Measurements from ENCODE around the gene KRTAP9-6.
"Not testable (repeated sequence)": the region's sequence is repeated elsewhere in the genome, so short reads cannot be mapped to it uniquely, and the experiment has no call there.

KRTAP9-6 gene, protein sequence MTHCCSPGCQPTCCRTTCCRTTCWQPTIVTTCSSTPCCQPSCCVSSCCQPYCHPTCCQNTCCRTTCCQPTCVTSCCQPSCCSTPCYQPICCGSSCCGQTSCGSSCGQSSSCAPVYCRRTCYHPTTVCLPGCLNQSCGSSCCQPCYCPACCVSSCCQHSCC

DNA sequence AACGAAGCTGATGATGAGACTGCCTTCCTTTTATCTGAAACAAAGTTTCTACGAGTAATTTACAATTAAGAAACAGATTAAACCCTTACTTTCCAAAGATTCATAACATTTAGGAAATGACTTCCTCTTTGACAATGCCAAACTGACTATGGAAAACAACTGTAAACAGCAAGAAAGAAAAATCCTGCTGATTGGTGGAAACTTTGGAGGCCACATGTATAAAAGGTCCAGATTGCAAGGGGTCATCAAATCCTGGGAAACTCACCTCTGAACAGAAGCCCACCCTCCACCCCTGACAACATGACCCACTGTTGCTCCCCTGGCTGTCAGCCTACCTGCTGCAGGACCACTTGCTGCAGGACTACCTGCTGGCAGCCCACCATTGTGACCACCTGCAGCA lies at the start of gene KRTAP9-6:
KRTAP9-6 (plus strand) TSS at position 301 of the 400 bp plus-strand sequence; CDS start at position 301, 0 bp downstream.
- DNase-seq = no peak

DNA sequence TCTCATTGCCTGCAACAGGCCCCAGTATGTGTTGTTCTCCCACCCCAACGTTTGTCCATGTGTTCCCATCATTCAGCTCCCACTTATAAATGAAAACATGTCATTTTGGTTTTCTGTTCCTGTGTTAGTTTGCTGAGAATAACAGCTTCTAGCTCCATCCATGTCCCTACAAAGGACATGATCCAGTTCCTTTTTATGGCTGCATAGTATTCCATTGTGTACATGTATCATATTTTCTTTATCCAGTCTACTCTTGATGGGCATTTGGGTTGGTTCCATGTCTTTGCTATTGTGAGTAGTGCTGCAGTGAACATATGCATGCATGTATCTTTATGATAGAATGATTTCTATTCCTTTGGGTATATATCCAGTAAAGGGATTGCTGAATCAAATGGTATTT lies 49.5 kb upstream of the KRTAP9-6 start:
- no peak for DNase-seq

DNA sequence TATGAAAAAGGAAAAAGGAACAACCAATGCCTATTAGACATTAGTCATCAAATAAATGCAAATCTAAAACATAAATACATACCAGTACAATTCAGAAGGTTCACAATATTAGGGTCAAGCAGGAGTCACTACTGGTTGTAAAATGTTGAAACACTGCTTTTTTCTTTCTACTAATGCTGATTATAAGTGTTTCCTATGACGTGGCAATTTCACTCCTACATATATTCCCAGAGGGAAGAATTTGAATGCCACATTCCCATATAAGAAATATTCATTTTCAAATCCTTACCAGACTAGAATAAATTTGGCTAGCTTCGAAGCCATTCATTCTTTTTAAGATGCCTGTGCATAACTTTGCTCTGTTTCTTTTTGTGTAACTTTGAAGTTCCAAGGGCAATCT lies 41.4 kb upstream of the KRTAP9-6 start:
- DNase-seq = no peak

DNA sequence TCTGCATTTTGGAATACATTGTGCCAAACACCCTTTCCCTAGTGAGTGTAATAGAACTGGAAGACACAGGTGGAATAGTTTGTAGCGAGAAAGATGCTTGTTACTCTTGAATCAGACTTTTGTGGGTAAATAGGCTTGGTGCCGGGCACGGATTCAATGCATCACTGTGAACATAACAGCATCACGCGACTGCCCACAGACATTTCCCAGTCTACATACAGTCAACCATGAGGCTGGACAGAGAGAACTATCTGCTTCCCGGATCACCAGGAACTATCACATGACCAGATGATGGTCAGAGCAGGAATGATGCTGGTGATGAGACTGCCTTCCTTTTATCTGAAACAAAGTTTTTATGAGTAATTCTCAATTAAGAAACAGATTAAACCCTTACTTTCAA lies 39.1 kb upstream of the KRTAP9-6 start:
- DNase-seq = no peak

DNA sequence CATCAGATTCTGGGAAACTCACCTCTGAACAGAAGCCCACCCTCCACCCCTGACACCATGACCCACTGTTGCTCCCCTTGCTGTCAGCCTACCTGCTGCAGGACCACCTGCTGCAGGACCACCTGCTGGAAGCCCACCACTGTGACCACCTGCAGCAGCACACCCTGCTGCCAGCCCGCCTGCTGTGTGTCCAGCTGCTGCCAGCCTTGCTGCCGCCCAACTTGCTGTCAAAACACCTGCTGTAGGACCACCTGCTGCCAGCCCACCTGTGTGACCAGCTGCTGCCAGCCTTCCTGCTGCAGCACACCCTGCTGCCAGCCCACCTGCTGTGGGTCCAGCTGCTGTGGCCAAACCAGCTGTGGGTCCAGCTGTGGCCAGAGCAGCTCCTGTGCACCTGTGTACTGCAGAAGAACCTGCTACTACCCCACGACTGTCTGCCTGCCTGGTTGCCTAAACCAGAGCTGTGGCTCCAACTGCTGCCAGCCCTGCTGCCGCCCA lies 38.5 kb upstream of the KRTAP9-6 start, which contains the start of gene KRTAP9-2:
KRTAP9-2 (plus strand) TSS at position 51 of the 498 bp plus-strand sequence; CDS start at position 58, 7 bp downstream.
- DNase-seq = not testable (repeated sequence)

DNA sequence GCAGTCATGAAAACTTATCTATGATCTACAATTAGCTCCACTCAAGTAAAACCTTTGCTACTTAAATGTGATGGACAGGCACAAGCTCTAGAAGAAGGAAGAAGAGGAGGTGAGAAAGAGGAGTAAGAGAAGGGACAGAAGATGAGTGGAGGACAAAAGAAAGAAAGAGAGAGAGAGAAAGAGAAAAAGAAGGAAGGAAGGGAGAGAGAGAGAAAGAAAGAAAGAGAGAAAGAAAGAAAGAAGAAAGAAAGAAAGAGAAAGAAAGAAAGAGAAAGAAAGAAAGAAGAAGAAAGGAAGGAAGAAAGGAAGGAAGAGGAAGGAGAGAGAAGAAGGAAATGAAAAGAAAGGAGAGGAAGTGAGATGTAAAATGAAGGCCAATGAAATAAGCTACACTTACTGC lies 35.1 kb upstream of the KRTAP9-6 start:
- no peak for DNase-seq

DNA sequence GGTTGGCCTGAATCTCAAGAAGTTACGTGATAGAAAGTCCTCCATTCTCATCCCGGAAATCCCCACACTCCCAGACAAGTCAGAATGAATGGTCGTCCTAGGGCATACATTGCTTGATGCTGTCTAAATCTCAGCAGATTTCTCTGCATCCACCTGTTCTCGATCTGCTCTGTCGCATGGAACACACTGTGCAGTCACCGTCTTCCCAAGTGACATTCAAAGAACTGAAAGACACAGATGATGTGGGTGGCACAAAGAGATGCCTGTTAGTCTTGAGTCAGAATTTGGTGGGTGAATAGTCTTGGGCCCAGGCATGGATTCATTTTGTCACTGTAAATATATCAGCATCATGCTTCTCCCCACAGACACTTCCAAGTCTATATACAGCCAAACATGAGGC lies 33.4 kb upstream of the KRTAP9-6 start:
- DNase-seq = no peak

DNA sequence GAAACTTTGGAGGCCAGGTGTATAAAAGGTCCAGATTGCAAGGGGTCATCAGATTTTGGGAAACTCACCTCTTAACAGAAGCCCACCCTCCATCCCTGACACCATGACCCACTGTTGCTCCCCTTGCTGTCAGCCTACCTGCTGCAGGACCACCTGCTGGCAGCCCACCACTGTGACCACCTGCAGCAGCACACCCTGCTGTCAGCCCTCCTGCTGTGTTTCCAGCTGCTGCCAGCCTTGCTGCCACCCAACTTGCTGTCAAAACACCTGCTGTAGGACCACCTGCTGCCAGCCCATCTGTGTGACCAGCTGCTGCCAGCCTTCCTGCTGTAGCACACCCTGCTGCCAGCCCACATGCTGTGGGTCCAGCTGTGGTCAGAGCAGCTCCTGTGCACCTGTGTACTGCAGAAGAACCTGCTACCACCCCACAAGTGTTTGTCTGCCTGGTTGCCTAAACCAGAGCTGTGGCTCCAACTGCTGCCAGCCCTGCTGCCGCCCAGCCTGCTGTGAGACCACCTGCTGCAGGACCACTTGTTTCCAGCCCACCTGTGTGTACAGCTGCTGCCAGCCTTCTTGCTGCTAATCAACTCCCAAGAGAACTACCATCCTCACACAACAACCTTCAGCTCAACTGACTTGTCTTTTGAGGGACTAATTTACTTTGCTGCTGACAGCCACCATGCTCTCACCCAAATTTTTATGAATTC lies 32.6 kb upstream of the KRTAP9-6 start, which contains the start of gene KRTAP9-3:
KRTAP9-3 (plus strand) TSS at position 51 of the 707 bp plus-strand sequence; CDS start at position 104, 53 bp downstream.
- DNase-seq = not testable (repeated sequence)

DNA sequence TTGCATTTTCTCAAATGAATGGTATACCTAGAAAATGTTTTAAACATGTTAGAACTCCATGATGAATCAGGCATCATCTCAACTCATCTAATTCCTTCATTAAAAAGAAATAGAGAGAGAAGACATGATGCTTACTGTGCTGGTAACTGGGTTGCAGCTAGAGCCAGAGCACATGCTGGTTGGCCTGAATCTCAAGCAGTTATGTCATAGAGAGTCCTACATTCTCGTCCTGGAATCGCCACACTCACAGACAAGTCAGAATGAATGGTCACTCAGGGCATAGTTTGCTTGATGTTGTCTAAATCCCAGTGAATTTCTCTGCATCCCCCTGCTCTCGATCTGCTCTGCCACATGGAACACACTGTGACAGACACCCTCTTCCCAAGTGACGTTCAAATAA lies 28.1 kb upstream of the KRTAP9-6 start:
- not testable (repeated sequence) for DNase-seq

DNA sequence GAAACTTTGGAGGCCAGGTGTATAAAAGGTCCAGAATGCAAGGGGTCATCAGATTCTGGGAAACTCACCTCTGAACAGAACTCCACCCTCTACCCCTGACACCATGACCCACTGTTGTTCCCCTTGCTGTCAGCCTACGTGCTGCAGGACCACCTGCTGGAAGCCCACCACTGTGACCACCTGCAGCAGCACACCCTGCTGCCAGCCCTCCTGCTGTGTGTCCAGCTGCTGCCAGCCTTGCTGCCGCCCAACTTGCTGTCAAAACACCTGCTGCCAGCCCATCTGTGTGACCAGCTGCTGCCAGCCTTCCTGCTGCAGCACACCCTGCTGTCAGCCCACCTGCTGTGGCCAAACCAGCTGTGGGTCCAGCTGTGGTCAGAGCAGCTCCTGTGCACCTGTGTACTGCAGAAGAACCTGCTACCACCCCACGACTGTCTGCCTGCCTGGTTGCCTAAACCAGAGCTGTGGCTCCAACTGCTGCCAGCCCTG lies 27.2 kb upstream of the KRTAP9-6 start, which contains the start of gene KRTAP9-8:
KRTAP9-8 (plus strand) TSS at position 51 of the 489 bp plus-strand sequence; CDS start at position 104, 53 bp downstream.
- DNase-seq = not testable (repeated sequence)

DNA sequence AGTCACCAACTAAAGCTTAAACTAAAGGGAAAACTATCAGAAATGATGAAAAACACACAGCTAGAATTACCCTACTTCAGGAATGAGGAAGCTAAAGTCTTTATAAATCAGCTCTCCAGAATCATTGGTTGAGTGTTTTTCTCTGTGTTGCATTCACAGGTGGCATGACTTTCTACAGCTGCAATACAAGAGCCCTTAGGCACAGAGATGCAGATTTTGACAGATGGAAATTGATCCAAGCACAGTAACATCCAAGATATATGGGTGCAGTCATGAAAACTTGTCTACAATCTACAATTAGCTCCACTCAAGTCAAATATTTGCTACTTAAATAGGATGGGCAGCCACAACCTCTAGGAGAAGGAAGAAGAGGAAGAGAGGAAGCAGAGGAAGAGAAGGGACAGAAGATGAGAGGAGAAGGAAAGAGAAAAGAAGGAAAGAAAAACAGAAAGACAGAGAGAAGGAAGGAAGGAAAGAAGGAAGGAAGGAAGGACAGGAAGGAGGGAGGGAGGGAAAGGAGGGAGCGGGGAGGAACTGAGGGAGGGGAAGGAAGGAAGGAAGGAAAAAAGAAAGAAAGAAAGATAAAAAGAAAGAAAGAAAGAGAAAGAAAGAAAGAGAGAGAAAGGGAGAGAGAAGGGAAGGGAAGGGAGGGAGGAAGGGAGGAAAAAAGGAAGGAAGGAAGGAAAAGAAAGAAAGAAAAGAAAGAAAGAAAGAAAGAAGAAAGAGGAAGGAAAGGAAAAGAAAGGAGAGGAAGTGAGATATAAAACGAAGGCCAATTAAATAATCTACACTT lies 18.0 kb upstream of the KRTAP9-6 start:
- DNase-seq = not testable (repeated sequence)

DNA sequence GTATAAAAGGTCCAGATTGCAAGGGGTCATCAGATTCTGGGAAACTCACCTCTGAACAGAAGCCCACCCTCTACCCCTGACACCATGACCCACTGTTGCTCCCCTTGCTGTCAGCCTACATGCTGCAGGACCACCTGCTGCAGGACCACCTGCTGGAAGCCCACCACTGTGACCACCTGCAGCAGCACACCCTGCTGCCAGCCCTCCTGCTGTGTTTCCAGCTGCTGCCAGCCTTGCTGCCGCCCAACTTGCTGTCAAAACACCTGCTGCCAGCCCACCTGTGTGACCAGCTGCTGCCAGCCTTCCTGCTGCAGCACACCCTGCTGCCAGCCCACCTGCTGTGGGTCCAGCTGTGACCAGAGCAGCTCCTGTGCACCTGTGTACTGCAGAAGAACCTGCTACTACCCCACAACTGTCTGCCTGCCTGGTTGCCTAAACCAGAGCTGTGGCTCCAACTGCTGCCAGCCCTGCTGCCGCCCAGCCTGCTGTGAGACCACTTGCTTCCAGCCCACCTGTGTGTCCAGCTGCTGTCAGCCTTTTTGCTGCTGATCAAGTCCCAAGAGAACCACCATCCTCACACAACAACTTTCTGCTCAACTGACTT lies 15.4 kb upstream of the KRTAP9-6 start, which contains the start of gene KRTAP9-4:
KRTAP9-4 (plus strand) TSS at position 51 of the 604 bp plus-strand sequence; CDS start at position 85, 34 bp downstream.
- DNase-seq = not testable (repeated sequence)

DNA sequence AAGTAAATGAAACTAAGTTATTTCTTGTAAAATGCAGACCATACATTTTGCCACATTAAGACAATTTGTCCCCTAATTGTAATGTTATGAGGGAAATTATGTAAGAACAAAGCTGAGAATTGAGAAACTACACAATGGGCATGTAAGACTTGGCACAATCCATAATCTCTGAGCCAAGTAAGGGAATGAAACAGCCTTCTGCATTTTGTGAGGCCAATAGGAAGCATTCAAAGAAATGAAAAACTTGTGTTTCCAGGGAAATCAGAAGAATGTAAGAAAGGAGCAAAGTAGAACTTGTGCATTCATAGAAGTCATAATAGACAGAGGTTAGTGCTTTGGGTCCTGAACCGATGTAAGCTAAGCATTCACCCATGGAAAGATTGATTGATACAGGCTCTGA lies 13.9 kb upstream of the KRTAP9-6 start:
- no peak for DNase-seq

DNA sequence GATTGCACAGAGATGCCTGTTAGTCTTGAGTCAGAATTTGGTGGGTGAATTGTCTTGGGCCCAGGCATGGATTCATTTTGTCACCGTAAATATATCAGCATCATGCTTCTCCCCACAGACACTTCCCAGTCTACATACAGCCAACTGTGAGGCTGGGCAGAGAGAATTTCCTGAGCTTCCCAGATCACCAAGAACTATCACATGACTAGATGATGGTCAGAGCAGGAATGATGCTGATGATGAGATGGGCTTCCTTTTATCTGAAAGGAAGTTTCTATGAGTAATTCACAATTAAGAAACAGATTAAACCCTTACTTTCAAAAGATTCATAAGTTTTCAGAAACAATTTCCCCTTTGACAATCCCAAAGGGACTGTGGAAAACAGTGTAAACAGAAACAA lies 10.3 kb upstream of the KRTAP9-6 start:
- DNase-seq = no peak

DNA sequence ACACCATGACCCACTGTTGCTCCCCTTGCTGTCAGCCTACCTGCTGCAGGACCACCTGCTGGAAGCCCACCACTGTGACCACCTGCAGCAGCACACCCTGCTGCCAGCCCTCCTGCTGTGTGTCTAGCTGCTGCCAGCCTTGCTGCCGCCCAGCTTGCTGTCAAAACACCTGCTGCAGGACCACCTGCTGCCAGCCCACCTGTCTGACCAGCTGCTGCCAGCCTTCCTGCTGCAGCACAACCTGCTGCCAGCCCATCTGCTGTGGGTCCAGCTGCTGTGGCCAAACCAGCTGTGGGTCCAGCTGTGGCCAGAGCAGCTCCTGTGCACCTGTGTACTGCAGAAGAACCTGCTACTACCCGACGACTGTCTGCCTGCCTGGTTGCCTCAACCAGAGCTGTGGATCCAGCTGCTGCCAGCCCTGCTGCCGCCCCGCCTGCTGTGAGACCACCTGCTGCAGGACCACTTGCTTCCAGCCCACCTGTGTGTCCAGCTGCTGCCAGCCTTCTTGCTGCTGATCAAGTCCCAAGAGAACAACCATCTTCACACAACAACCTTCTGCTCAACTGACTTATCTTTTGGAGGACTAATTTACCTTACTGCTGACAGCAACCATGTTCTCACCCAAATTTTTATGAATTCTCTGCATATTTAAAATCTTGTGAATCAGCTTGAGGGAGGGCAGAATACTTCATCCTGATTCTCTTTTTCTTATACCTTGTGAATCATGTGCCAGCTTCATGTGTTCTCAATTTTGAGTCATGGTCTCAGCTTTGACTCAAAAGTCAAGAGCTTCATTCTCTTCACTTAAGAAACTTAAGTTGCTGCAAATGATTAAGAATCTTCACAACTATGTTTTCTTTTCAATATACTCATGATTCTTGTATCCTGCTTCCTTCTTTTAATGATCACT lies 9.5 kb upstream of the KRTAP9-6 start, which contains the start of gene KRTAP9-9:
KRTAP9-9 (plus strand) TSS at position 4 of the 910 bp plus-strand sequence.
- DNase-seq = not testable (repeated sequence)

DNA sequence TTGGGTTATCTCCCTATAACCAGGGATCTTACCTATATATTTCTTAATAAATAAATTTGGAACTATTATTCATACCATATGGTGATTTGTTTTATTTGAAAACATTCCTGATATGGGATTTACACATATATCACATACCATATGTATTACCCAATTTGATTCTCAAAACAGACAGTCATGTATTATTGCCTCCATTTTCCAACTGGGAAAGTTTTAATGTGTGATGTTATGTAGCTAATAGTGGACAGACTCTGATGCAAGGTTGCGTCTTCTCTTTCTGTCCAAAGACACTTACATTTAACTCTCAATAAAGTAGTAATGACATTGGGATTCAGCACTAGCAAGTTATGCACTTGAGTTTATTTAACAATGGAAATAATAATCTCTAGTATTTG lies 8.9 kb upstream of the KRTAP9-6 start:
- no peak for DNase-seq

DNA sequence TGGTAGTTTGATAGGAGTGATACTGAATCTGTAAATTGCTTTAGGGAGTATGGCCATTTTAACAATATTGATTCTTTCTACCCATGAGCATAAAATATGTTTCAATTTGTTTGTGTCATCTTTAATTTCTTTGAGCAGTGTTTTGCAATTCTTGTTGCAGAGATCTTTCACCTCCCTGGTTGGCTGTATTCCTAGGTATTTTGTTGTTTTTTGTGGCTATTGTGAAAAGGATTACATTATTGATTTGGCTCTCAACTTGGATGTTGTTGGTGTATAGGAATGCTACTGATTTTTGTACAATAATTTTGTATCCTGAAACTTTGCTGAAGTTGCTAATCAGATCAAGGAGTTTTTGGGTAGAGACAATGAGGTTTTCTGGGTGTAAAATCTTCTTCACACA lies 6.8 kb upstream of the KRTAP9-6 start:
- no peak for DNase-seq

DNA sequence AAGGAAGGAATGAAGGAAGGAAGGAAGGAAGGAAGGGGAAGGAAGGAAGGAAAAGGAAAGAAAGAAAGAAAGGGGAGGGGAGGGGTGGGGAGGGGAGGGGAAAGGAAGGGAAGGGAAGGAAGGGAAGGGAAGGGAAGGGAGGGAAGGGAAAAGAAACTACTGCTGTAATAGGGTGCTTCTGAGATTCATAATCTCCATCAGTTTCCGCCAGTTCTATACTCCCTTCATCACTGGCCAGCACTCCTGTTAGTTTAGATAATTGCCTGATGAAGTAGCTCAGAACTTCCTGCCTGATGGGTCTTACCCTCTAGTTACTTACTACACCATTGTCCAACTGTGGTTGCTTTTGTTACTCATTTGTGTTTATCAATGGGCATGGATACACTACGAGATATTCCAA lies 2.0 kb upstream of the KRTAP9-6 start:
- no peak for DNase-seq

DNA sequence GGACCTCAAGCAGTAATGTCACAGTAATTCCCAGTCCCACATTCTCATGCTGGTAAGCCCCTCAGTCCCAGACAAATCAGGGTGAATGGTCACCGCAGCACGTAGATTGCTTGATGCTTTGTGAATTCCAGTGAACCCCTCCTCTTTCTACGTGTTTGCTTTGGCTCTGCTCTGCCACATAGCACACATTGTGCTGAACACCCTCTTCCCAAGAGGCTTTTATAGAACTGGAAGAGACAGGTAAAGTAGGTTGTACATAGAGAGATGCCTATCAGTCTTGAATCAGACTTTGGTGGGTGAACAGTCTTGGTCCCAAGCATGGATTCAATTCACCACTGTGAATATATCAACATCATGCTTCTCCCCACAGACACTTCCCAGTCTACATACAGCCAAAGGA lies 579 bp upstream of the KRTAP9-6 start:
- no peak for DNase-seq

DNA sequence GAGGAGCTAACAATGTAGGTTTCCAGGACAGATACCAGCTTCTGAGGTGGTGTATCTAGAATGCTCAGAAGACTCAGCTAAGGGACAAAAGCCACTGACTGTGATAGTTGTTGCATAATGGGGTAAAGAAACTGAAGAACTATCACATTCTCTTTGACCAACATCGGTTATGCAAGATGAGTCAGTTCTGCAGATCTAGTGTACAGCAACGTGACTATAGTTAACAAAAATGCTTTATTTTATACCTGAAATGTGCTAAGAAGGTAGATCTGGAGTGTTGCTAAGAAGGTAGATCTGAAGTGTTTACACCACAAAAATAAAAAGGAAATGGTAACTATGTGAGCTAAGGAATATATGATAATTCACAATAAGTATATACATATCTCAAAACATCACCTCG lies 2.5 kb downstream of the KRTAP9-6 start:
- no peak for DNase-seq

DNA sequence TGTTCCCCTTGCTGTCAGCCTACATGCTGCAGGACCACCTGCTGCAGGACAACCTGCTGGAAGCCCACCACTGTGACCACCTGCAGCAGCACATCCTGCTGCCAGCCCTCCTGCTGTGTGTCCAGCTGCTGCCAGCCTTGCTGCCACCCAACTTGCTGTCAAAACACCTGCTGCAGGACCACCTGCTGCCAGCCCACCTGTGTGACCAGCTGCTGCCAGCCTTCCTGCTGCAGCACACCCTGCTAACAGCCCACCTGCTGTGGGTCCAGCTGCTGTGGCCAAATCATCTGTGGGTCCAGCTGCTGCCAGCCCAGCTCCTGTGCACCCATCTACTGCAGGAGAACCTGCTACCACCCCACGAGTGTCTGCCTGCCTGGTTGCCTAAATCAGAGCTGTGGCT lies 6.1 kb downstream of the KRTAP9-6 start:
- not testable (repeated sequence) for DNase-seq
